HepG2 (cell line): ENCODE measurements around the gene TMEM9. TPM values are rescaled to one million over a fixed set of nuclear protein-coding genes. Genes with fewer than 3 reads are reported as not detected.

ENCODE experiments used
- ATAC-seq: fragments of 200-7000 bp; cut with Tn5 transposase; 3 replicates; pipeline ENCODE4 v1.9.1; 2020; ENCODE audit warnings: mild to moderate bottlenecking, moderate library complexity
- BruUV-seq: library from RNA; stranded (reverse); fragments of 400-500 nt; replicated peaks from 2 replicates; lab custom pipeline; 2021; lab: Mats Ljungman, UMichigan
- CTCF ChIA-PET: fragments of 300-600 bp; formaldehyde crosslinking; extraction: SDS; loops from one replicate; lab custom pipeline; 2021; ENCODE audit warnings: low total read pairs, inconsistent platforms, low intra/inter-chr PET ratio; lab: Yijun Ruan, JAX
- POLR2A ChIA-PET: fragments of 350-600 bp; sonication (Branson Sonifier 250); formaldehyde crosslinking; loops from one replicate; lab custom pipeline; 2020; ENCODE audit warnings: antibody characterized with exemption, inconsistent platforms; lab: Yijun Ruan, JAX
- DNase-seq: peaks from one replicate; pipeline ENCODE4 v3.0.0-alpha.2; 2015; ENCODE audit warnings: low spot score
- FAIRE-seq: peaks from 3 replicates; lab custom pipeline; 2011; peaks lifted over from hg19 to GRCh38; lab: Jason Lieb, UNC
- H2AFZ ChIP-seq: one replicate; pipeline ENCODE4 v1.6.1; 2011; ENCODE audit warnings: low read length, inconsistent platforms
- H3K27ac ChIP-seq: fragments of 300-600 bp; 3 replicates; pipeline ENCODE4 v1.8.0; 2011; ENCODE audit warnings: mixed run types, mild to moderate bottlenecking, mixed read lengths, low read length, inconsistent platforms; ENCODE audit not compliant: insufficient read depth; ENCODE audit errors: extremely low read length
- H3K27me3 ChIP-seq, 2 experiments: fragments of 200-600 bp in 1 of 2; 2 replicates in 1 of 2; 3 replicates in 1 of 2; pipeline versions ENCODE4 v1.6.0 to v1.8.0; 2011; ENCODE audit warnings: low read length in 2 of 2, mild to moderate bottlenecking in 2 of 2, moderate library complexity in 2 of 2, inconsistent platforms in 1 of 2; ENCODE audit not compliant: insufficient read depth in 2 of 2, control insufficient read depth in 1 of 2
- H3K36me3 ChIP-seq, 2 experiments: fragments of 200-600 bp in 1 of 2; replicated peaks in 1 of 2; 2 replicates in 1 of 2; 3 replicates in 1 of 2; pipeline versions ENCODE4 v1.5.1 to v1.8.0; 2011; ENCODE audit warnings: low read length in 2 of 2, inconsistent platforms in 1 of 2; ENCODE audit not compliant: insufficient read depth in 2 of 2, control insufficient read depth in 1 of 2
- H3K4me1 ChIP-seq: 2 replicates; pipeline ENCODE4 v1.5.1; 2012; ENCODE audit warnings: low read length, inconsistent platforms; ENCODE audit not compliant: insufficient read depth
- H3K4me2 ChIP-seq: 2 replicates; pipeline ENCODE4 v1.6.0; 2011; ENCODE audit warnings: low read depth, low read length, inconsistent platforms
- H3K4me3 ChIP-seq, 3 experiments: fragments of 200-600 bp in 1 of 3; sonication (generic), shearing (Covaris generic) in 1 of 3; replicated peaks in 1 of 3; 2 replicates each; pipeline ENCODE4 v1.5.1; 2011 to 2016; ENCODE audit warnings: low read length in 3 of 3, inconsistent platforms in 2 of 3, low read depth in 2 of 3, mild to moderate bottlenecking in 2 of 3, control low read depth in 1 of 3, mixed read lengths in 1 of 3; ENCODE audit not compliant: insufficient read depth in 1 of 3
- H3K79me2 ChIP-seq: one replicate; pipeline ENCODE4 v1.6.1; 2011; ENCODE audit warnings: low read length, inconsistent platforms; ENCODE audit not compliant: insufficient read depth
- H3K9ac ChIP-seq: 2 replicates; pipeline ENCODE4 v1.6.0; 2011; ENCODE audit warnings: mild to moderate bottlenecking, low read depth, low read length, inconsistent platforms; ENCODE audit not compliant: insufficient read depth
- H3K9me3 ChIP-seq: 2 replicates; pipeline ENCODE4 v1.5.1; 2012; ENCODE audit warnings: mild to moderate bottlenecking, low read length
- H4K20me1 ChIP-seq: 2 replicates; pipeline ENCODE4 v1.6.0; 2011; ENCODE audit warnings: inconsistent platforms, mild to moderate bottlenecking, low read length, moderate library complexity; ENCODE audit not compliant: insufficient read depth
- HOXA5 ChIP-seq: sonication (generic); formaldehyde crosslinking; IDR thresholded peaks from 2 replicates; pipeline ENCODE4 v1.4.0; 2020; ENCODE audit warnings: missing genetic modification reagents
- TBL1XR1 ChIP-seq: fragments of 150-350 bp; IDR thresholded peaks from 2 replicates; pipeline ENCODE4 v1.6.1; 2014; ENCODE audit warnings: borderline replicate concordance, low read length; ENCODE audit not compliant: partially characterized antibody
- YY1 ChIP-seq: IDR thresholded peaks from 2 replicates; pipeline ENCODE4 v1.6.1; 2011; ENCODE audit warnings: low read length, low read depth, moderate library complexity, mild to moderate bottlenecking; ENCODE audit not compliant: insufficient read depth, insufficient replicate concordance
- ZEB1 ChIP-seq: IDR thresholded peaks from 2 replicates; pipeline ENCODE4 v1.6.1; 2012; ENCODE audit warnings: mild to moderate bottlenecking, low read depth, inconsistent platforms; ENCODE audit not compliant: insufficient replicate concordance
- ZFP37 ChIP-seq: sonication (generic); formaldehyde crosslinking; IDR thresholded peaks from 2 replicates; pipeline ENCODE4 v1.4.0; 2020; ENCODE audit warnings: missing genetic modification reagents, borderline replicate concordance
- ZKSCAN5 ChIP-seq: sonication (generic); formaldehyde crosslinking; IDR thresholded peaks from 2 replicates; pipeline ENCODE4 v1.5.1; 2020; ENCODE audit warnings: mild to moderate bottlenecking, missing genetic modification reagents
- ZNF251 ChIP-seq: sonication (generic); formaldehyde crosslinking; IDR thresholded peaks from 2 replicates; pipeline ENCODE4 v1.9.0; 2021; ENCODE audit warnings: mild to moderate bottlenecking, missing genetic modification reagents
- ZNF772 ChIP-seq: sonication (generic); formaldehyde crosslinking; IDR thresholded peaks from 2 replicates; pipeline ENCODE4 v1.5.0; 2020; ENCODE audit warnings: mild to moderate bottlenecking, missing genetic modification reagents
- WGBS: methylation state at CpG from one replicate; pipeline ENCODE4 v1.1.6; 2017; ENCODE audit warnings: low lambda C conversion rate; 5-methylcytosine and 5-hydroxymethylcytosine counted together
- in situ Hi-C: cut with HindIII; loops from 2 replicates; pipeline ENCODE4 v1.10.0; 2017; ENCODE audit warnings: low pct_unique_long_range_greater_than_20kb; ENCODE audit not compliant: extremely low pct_ligation_motif_present
- intact Hi-C: fragments of 100-400 bp; cut with micrococcal nuclease; formaldehyde crosslinking; loops from one replicate; pipeline ENCODE4 v1.10.0; 2022; ENCODE audit not compliant: unreplicated experiment
- polyA plus RNA-seq, 8 experiments: library from polyadenylated mRNA; depleted of rRNA in 3 of 8; stranded (reverse) in 7 of 8; unstranded in 1 of 8; fragments of >200 nt; fragmentation: Illumina TruSeq in 4 of 8; extraction: Trizol in 4 of 8; gene quantifications; 2 replicates each; pipeline versions ENCODE4 v1.2.1 to v1.2.3, GENCODE V29; 2011 to 2016; ENCODE audit warnings: low read depth in 4 of 8, missing spikeins in 1 of 8, mixed read lengths in 1 of 8; ENCODE audit not compliant: insufficient read depth in 1 of 8
- total RNA-seq, 5 experiments: library from RNA; depleted of rRNA; stranded (reverse); fragments of >200 nt; fragmentation: Illumina TruSeq; extraction: Trizol; gene quantifications; 2 replicates each; pipeline ENCODE4 v1.2.3, GENCODE V29; 2016; ENCODE audit warnings: low read depth in 1 of 5
- TF ChIP-seq, protein P1 (sequence below): sonication (generic); formaldehyde crosslinking; IDR thresholded peaks from 2 replicates; pipeline ENCODE4 v1.5.0; 2020; ENCODE audit warnings: mild to moderate bottlenecking, missing genetic modification reagents, moderate library complexity
- TF ChIP-seq, protein P2 (sequence below): IDR thresholded peaks from 2 replicates; pipeline ENCODE4 v1.6.1; 2016

TMEM9 gene
- total and polyA plus RNA-seq, 2 of the 13 experiments (the other 11 are each of a cell fraction or from before 2014, with no cell fraction given): 60.9 to 102 TPM

DNA sequence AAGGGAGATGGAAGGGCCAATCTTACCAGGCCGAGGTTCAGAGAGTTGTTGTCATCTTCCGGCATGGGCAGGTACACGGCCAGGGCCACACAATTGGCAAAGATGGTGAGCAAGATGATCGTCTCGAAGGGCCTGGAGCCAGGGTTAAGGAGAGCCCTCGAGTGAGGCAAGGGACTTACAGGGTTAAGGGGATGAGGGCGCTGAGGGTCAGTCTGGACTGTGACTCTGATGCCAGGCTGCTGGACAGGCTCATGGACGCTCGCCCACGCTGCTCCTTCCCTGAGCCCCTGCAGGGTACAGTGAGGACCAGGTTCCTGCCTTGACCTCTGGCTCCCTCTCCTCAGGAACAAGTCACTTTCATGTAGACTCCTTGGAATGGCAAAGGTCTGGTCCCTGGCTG lies 44.1 kb downstream of the TMEM9 start:
- FAIRE-seq: no peak
- H3K9ac ChIP-seq: no peak overlapping the region

More for the DNA sequence above, 44.1 kb downstream of the TMEM9 start:
- Histone ChIP-seq H3K4me3 (no peak overlapping the region), H3K4me2 (no peak overlapping the region), H3K36me3 (no peaks in the 10 kb centered on the region), H3K4me1 (no peaks in the 10 kb centered on the region), H3K9me3 (no peaks in the 10 kb centered on the region), H3K79me2 (no peaks in the 10 kb centered on the region), H3K27me3 (peaks cover 0 to 21% of the 10 kb centered on the region in 2 experiments; a peak in 3 of 5 replicates), H3K27ac (no peak overlapping the region), H4K20me1 (no peaks in the 10 kb centered on the region), H2AFZ (no peak overlapping the region)
- intact Hi-C loops (loop anchor here (5.0 to 10.0 kb wide), 2 partner anchors 215 to 553 kb away; partner anchors contain the start of gene INAVA), in situ Hi-C loops (loop anchor here (10.0 kb wide), 1 partner anchor 135 kb away; no protein-coding TSS in a partner anchor)
- CTCF ChIA-PET: no interaction called here
- POLR2A ChIA-PET: no interaction called here
- TF ChIP-seq, protein P1, sequence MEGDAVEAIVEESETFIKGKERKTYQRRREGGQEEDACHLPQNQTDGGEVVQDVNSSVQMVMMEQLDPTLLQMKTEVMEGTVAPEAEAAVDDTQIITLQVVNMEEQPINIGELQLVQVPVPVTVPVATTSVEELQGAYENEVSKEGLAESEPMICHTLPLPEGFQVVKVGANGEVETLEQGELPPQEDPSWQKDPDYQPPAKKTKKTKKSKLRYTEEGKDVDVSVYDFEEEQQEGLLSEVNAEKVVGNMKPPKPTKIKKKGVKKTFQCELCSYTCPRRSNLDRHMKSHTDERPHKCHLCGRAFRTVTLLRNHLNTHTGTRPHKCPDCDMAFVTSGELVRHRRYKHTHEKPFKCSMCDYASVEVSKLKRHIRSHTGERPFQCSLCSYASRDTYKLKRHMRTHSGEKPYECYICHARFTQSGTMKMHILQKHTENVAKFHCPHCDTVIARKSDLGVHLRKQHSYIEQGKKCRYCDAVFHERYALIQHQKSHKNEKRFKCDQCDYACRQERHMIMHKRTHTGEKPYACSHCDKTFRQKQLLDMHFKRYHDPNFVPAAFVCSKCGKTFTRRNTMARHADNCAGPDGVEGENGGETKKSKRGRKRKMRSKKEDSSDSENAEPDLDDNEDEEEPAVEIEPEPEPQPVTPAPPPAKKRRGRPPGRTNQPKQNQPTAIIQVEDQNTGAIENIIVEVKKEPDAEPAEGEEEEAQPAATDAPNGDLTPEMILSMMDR (CRISPR knock-in tag): no peak
- TF ChIP-seq, protein P2, sequence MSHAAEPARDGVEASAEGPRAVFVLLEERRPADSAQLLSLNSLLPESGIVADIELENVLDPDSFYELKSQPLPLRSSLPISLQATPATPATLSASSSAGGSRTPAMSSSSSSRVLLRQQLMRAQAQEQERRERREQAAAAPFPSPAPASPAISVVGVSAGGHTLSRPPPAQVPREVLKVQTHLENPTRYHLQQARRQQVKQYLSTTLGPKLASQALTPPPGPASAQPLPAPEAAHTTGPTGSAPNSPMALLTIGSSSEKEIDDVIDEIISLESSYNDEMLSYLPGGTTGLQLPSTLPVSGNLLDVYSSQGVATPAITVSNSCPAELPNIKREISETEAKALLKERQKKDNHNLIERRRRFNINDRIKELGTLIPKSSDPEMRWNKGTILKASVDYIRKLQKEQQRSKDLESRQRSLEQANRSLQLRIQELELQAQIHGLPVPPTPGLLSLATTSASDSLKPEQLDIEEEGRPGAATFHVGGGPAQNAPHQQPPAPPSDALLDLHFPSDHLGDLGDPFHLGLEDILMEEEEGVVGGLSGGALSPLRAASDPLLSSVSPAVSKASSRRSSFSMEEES (CRISPR knock-in tag): no peak
- TF ChIP-seq ZNF772 (no peak), TBL1XR1 (no peak), YY1 (no peak), ZNF251 (CRISPR knock-in tag) (no peak), HOXA5 (CRISPR knock-in tag) (no peak), ZEB1 (no peak), ZKSCAN5 (CRISPR knock-in tag) (no peak), ZFP37 (CRISPR knock-in tag) (no peak)
- no peak for ATAC-seq
- BruUV-seq: no TSS peak
- WGBS: 32% methylated on average over 6 of the region's 10 CpGs
- DNase-seq: no peak
